ENCODE measurements around the gene MAP3K3.

GRCh38 chr17:63621229-63621683 is 961 bp upstream of the MAP3K3 start:
- TF ChIP-seq POLR2A (IDR thresholded peaks at IDR 0.05), result no peak
- TF ChIP-seq, protein P1, sequence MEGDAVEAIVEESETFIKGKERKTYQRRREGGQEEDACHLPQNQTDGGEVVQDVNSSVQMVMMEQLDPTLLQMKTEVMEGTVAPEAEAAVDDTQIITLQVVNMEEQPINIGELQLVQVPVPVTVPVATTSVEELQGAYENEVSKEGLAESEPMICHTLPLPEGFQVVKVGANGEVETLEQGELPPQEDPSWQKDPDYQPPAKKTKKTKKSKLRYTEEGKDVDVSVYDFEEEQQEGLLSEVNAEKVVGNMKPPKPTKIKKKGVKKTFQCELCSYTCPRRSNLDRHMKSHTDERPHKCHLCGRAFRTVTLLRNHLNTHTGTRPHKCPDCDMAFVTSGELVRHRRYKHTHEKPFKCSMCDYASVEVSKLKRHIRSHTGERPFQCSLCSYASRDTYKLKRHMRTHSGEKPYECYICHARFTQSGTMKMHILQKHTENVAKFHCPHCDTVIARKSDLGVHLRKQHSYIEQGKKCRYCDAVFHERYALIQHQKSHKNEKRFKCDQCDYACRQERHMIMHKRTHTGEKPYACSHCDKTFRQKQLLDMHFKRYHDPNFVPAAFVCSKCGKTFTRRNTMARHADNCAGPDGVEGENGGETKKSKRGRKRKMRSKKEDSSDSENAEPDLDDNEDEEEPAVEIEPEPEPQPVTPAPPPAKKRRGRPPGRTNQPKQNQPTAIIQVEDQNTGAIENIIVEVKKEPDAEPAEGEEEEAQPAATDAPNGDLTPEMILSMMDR (IDR thresholded peaks at IDR 0.05), result no peak
